Neural progenitor cell (in vitro differentiated cells): ENCODE data around the gene TNFAIP6.

Source experiments
- EZH2 ChIP-seq: fragments of 200-600 bp; sonication (generic); IDR thresholded peaks from 2 replicates; pipeline ENCODE4 v1.6.1; 2017; ENCODE audit warnings: antibody characterized with exemption, mild to moderate bottlenecking, moderate library complexity
- EZH2phosphoT487 ChIP-seq: fragments of 200-600 bp; sonication (generic); IDR thresholded peaks from 2 replicates; pipeline ENCODE4 v1.6.1; 2017; ENCODE audit warnings: antibody characterized with exemption
- TF ChIP-seq, protein P1 (sequence below): fragments of 200-600 bp; sonication (generic); IDR thresholded peaks from 2 replicates; pipeline ENCODE4 v1.5.1; 2017; ENCODE audit warnings: antibody characterized with exemption, mild to moderate bottlenecking

DNA sequence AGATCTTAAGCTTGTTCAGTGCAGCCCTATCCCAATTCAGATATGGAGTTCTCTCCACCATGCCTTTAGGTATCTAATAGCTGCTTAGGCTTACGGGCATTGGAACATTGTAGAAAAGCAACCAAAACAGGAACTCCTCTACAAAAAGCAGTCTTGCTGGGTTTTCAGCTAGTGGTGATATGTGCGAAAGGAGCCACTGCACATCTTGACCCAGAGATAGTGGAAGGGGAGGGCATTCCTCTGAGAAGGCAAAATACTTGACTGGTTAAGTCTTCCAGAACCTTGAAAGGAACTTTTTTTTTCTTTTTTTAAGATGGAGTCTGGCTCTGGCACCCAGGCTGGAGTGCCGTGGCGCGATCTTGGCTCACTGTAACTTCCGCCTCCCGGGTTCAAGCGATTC, 2.6 kb upstream of the TNFAIP6 start:
- TF ChIP-seq EZH2 (no peak), EZH2phosphoT487 (no peak)
- TF ChIP-seq, protein P1, sequence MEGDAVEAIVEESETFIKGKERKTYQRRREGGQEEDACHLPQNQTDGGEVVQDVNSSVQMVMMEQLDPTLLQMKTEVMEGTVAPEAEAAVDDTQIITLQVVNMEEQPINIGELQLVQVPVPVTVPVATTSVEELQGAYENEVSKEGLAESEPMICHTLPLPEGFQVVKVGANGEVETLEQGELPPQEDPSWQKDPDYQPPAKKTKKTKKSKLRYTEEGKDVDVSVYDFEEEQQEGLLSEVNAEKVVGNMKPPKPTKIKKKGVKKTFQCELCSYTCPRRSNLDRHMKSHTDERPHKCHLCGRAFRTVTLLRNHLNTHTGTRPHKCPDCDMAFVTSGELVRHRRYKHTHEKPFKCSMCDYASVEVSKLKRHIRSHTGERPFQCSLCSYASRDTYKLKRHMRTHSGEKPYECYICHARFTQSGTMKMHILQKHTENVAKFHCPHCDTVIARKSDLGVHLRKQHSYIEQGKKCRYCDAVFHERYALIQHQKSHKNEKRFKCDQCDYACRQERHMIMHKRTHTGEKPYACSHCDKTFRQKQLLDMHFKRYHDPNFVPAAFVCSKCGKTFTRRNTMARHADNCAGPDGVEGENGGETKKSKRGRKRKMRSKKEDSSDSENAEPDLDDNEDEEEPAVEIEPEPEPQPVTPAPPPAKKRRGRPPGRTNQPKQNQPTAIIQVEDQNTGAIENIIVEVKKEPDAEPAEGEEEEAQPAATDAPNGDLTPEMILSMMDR: no peak
